Measurements from ENCODE around the gene ASCC2. TPM values are rescaled to one million over a fixed set of nuclear protein-coding genes. Genes with fewer than 3 reads are reported as not detected.
"Not testable (repeated sequence)": the region's sequence is repeated elsewhere in the genome, so short reads cannot be mapped to it uniquely, and the experiment has no call there.

ASCC2 gene
- total RNA-seq, 4 donors from 2014 or later = 30.2 to 53.2 (median 45.8) TPM

GRCh38 chr22:29861672-29862297 lies 23.7 kb upstream of the ASCC2 start:
- H3K4me3 ChIP-seq (ENCODE audit: low read depth, poor library complexity, severe bottlenecking) = no peak overlapping the region
- intact Hi-C loops (cut with DNase I; ENCODE audit: low total_unique reads) = no loop called here
- WGBS, 2 donors = 89 to 97% methylated on average over 2 of the region's 2 CpGs
- TF ChIP-seq, protein P1, sequence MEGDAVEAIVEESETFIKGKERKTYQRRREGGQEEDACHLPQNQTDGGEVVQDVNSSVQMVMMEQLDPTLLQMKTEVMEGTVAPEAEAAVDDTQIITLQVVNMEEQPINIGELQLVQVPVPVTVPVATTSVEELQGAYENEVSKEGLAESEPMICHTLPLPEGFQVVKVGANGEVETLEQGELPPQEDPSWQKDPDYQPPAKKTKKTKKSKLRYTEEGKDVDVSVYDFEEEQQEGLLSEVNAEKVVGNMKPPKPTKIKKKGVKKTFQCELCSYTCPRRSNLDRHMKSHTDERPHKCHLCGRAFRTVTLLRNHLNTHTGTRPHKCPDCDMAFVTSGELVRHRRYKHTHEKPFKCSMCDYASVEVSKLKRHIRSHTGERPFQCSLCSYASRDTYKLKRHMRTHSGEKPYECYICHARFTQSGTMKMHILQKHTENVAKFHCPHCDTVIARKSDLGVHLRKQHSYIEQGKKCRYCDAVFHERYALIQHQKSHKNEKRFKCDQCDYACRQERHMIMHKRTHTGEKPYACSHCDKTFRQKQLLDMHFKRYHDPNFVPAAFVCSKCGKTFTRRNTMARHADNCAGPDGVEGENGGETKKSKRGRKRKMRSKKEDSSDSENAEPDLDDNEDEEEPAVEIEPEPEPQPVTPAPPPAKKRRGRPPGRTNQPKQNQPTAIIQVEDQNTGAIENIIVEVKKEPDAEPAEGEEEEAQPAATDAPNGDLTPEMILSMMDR (IDR thresholded peaks at IDR 0.05) = no peak
- TF ChIP-seq POLR2A (IDR thresholded peaks at IDR 0.05) = no peak
- DNase-seq (ENCODE audit: low spot score in 2 of 2) = no peak

DNA sequence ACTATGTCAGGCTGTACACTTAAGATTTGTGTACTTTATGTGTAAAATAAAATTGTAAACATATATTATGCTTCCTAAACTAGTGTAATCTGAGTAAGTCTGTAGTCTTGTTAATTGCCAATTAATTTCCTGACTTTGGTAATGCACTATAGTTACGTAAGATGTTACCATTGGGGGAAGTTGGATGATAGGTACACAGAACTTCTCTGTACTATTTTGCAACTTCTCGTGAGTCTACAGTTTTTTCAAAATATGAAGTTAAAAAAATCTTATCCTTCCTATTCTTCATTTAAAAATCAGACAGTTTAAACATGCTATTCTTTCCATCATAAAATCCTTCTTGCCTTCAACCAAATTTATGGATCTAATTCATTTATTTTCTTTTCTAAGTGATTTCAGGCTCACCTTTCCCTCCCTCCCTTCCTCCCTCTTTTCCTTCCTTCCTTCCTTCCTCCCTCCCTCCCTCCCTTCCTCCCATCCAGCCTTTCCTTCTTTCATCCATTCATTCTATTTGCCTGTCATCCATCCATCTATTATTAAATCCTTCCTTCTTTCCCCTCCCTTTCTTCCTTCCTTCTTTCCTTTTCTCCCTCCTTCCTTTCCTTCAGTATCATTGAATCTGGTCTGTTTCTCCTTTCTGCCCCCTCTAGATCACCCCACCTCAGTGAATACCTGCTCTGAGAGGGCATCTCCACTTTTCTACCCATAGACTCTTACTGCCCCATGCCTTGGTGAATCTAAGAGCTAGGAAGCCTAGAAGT lies 22.1 kb upstream of the ASCC2 start:
- 75 to 79% methylated on average over 2 of the region's 2 CpGs for WGBS, 2 donors
- no peak for DNase-seq (ENCODE audit: low spot score in 2 of 2)
- no peak overlapping the region for H3K4me3 ChIP-seq (ENCODE audit: low read depth, poor library complexity, severe bottlenecking)
- no peak for TF ChIP-seq POLR2A (IDR thresholded peaks at IDR 0.05)
- TF ChIP-seq, protein P1 (IDR thresholded peaks at IDR 0.05) = no peak
- intact Hi-C loops (cut with DNase I; ENCODE audit: low total_unique reads) = no loop called here

GRCh38 chr22:29859030-29859429 lies 21.0 kb upstream of the ASCC2 start:
- intact Hi-C loops (cut with DNase I; ENCODE audit: low total_unique reads); H3K4me3 ChIP-seq (ENCODE audit: low read depth, poor library complexity, severe bottlenecking): not testable (repeated sequence)
- DNase-seq (ENCODE audit: low spot score in 2 of 2) = peak in 1 of 2 donors; percentile 10
- 77 to 78% methylated on average over 9 of the region's 9 CpGs for WGBS, 2 donors

- TF ChIP-seq, protein P1 (IDR thresholded peaks at IDR 0.05) = no peak
- TF ChIP-seq POLR2A (IDR thresholded peaks at IDR 0.05) = no peak
- 67 to 84% methylated on average over 3 of the region's 3 CpGs for WGBS, 2 donors
These were observed 18.4 kb upstream of the ASCC2 start for GRCh38 chr22:29856496-29856895.

DNA sequence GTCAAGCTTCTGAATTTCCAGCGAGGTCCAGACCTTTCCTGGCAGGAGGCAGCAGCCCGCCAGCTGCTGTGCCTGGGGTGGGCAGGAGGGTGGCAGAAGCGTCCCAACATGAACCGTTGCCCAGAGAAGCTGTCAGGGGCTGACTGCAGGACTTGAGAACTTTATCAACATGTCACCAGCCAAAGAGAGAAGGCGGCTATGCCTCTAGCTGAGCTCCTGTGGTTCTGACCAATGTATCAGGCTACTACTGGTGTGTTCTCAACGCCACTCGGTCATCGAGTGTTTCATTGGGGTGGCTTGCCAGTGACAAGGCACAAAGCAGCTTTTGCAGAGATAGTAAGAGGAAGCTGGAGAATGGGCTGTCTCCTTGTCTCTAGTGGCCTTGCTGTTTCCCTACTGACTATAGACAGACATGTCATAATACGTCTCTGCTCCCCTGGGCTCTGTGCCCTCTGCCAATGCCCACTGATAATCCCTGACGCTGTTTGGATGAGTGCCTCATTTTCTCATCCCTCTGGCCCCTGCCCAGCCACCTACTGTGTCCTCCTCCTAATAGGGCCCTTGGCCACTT lies 17.6 kb upstream of the ASCC2 start:
- intact Hi-C loops (cut with DNase I; ENCODE audit: low total_unique reads) = no loop called here
- WGBS, 2 donors = 59 to 69% methylated on average over 10 of the region's 10 CpGs
- no peak for TF ChIP-seq POLR2A (IDR thresholded peaks at IDR 0.05)
- TF ChIP-seq, protein P1 (IDR thresholded peaks at IDR 0.05) = no peak
- H3K4me3 ChIP-seq (ENCODE audit: low read depth, poor library complexity, severe bottlenecking) = no peak overlapping the region
- DNase-seq (ENCODE audit: low spot score in 2 of 2) = peak in 1 of 2 donors; percentile 65

More at GRCh38 chr22:29856496-29856895, 18.4 kb upstream of the ASCC2 start:
- intact Hi-C loops (cut with DNase I; ENCODE audit: low total_unique reads) = no loop called here
- H3K4me3 ChIP-seq (ENCODE audit: low read depth, poor library complexity, severe bottlenecking) = no peak overlapping the region
- peak in 1 of 2 donors; percentile 8 for DNase-seq (ENCODE audit: low spot score in 2 of 2)

DNA sequence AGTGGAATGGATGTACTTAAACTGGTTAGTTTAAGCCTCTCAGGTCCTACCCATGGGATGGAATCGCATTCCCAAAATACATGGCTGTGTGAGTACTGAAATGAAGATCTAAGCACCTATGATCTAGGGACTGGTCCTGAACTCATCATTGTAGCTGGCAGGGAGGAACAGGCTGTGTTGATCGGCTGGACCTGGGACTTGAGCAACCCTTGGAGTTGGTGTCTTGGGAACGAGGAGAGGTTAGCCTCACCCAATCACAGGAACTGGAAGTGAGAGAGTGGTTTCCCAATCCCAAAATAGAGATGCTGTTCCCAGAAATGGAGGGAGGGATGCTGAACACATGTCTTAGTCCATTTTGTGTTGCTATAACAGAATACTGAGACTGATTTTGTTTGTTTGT lies 16.4 kb upstream of the ASCC2 start:
- intact Hi-C loops (cut with DNase I; ENCODE audit: low total_unique reads) = no loop called here
- H3K4me3 ChIP-seq (ENCODE audit: low read depth, poor library complexity, severe bottlenecking) = no peak overlapping the region
- TF ChIP-seq, protein P1 (IDR thresholded peaks at IDR 0.05) = no peak
- no peak for TF ChIP-seq POLR2A (IDR thresholded peaks at IDR 0.05)
- DNase-seq (ENCODE audit: low spot score in 2 of 2) = peak; percentile 26 to 80
- WGBS, 2 donors = 71 to 88% methylated on average over 3 of the region's 3 CpGs
